GM20431 (cell line): Measurements from ENCODE around the gene GGT6.
"Not testable (repeated sequence)": the region's sequence is repeated elsewhere in the genome, so short reads cannot be mapped to it uniquely, and the experiment has no call there.

Experiments
- in situ Hi-C: fragments of 300-500 bp; cut with MseI, MboI; formaldehyde crosslinking; loops from one replicate; pipeline ENCODE4 v1.15.0; 2020; ENCODE audit warnings: low sequenced_read_pairs; ENCODE audit not compliant: unreplicated experiment

GGT6 gene

DNA sequence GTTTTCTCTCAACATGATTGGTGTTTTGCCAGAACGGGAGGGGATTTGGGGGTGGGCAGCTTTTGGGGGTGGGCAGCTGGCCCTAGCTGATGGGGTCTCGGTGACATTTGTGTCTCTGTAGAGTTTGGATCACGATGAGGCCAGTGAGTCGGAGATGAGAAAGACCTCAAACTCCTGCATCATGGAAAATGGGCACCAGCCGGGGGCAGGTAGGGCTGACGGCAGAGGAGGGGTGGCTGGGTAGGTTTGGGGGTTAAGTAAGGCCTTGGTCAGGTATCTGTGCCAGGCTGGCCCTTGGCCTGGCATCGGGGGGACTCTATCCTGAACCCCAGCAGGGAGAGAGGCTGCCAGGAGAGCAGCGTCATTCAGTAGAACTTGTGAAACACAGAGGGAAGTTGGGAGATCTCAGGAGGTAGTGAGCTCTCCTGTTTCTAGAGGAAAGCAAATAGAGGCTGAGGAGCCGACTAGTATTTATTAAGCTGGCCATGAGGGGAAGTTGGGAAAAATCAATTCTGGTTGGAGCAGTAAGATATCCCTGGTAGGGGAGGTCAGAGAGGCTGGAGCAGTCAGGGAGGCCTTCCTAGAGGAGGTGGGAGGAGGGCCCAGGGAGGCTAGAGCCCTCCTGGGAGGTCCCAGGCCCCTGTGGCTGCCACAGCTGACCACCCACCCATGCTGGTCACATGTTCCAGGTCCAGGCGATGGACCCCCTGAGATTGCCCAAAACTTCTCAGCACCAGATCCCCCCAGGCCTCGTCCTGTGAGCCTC is 32.0 kb upstream of the GGT6 start:
- in situ Hi-C loops = no loop called here

DNA sequence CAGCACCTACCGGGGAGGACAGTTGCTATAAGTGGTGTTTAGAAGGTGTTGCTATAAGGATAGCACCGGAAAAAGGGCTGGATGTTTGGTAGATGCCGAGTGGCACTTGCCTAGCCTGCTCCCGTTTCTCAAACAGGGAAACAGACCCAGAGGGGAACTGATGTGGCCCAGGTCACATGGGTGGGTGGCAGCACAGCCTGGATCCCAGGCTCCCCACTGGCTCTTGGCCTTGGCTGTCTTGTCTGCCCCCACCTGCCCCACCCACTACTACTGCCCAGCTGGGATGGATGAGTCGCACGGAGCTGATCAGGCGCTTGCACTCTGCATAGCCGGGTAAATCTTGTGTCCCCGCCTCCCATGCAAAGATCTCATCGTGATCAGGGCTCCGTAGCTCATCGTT is 31.2 kb upstream of the GGT6 start:
- in situ Hi-C loops = no loop called here

DNA sequence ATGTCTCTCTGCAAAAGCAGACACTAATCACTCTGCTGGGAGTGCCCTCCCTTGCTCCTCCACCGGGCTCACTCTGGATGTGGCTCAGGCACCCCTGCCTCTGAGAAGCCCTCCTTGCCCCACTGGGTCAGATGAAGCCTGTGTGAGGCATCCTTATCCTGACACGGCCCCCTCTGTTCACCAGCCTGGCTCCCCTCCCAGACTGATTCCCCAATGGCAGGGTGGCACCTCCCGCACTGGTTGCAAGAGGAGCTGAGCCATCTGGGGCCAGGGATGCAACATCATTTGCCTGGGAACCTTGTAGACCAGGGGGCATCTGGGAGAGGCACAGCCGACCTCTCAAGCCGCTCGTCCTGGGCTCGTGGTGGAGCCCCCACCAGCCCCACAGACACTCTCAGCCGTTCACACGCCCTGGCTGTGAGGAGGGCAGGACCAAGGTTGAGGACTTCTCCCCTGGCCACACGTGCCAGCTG is 30.6 kb upstream of the GGT6 start:
- in situ Hi-C loops = no loop called here

DNA sequence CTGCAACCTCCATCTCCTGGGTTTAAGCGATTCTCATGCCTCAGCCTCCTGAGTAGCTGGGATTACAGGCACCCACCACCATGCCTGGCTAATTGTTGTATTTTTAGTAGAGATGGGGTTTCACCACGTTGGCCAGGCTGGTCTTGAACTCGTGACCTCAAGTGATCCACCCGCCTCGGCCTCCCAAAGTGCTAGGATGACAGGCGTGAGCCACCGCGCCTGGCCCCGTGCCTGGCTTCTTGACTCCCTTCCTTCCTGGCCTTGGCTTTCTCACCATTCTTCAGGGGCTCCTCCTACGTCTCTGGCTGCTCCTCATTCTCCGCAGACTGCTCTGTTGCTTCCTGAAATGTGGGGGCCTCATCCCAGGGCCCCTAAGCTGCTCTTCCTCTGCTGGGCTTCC is 29.7 kb upstream of the GGT6 start:
- in situ Hi-C loops = not testable (repeated sequence)

DNA sequence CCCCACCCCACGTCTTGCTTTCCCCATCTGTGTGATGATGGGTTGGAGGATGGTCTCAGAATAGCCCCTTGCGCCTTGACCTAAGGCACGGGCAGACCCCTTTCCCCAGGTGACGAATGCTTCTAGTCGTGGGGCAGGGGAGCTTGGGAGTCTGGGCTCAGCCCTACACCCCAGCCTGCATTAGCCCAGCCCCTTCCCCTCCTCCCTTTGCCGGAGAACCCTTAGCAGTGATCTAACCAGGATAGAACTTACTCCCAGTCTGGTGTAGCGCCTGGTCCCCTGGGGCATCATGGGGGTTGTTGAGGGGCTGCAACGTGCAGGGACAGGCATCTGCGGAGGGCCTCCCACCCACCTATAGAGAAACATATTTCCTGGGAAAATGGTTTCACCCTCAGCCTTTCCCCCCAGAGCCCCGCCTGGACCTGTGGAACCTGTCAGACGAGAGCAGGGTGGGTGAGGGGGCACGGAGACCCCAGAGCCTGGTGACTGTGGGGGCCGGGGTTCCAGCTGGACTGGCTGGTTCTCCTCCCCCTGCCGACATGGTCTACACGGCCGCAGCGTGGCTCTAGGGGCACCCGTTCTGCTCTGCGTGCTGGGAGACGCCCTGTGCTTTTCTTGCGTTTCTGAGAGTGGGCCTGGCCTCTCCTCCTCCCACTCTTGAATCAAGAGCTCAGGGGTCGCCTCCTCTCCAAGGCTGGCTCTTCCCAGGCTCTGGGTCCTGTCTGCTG is 28.7 kb upstream of the GGT6 start:
- in situ Hi-C loops = no loop called here

DNA sequence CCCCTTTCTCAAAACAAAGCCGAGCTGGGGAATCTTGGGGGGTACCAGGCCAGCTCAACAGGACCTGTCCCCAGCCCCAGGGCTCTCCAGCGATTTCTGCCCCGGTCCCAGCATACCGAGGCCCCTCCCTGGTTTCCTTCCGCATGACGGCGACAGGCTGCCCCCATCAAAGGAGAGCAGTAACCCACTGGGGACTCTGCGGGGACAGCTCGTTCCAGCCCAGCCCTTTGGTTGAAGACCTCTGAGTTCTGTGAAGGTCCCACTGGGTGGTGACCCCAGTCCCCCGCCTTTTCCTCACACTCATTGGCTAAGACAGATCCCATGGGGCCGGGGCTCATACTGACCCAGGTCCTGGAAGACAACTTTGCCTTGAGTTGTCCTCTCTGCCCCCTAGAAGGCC is 28.0 kb upstream of the GGT6 start:
- in situ Hi-C loops = no loop called here

DNA sequence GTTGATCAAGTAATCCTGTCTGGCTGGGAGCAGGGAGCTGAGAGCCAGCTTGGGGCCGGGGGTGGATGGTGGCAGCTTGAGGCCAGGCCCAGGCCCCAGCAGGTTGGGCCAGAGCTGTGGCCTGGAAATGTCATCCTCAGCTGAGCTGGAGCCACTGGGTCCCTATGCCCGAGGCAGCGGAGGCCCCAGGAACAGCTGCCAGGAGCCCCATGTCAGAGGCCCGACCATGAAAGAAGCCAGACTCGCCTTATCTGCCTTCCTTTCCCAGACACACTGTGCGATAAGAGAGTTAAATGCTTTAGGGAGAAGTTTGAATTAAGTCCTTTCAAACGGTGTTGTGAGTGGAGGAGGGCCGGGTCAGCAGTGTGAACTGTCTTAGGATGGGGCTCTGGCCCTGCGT is 27.4 kb upstream of the GGT6 start:
- in situ Hi-C loops = no loop called here

DNA sequence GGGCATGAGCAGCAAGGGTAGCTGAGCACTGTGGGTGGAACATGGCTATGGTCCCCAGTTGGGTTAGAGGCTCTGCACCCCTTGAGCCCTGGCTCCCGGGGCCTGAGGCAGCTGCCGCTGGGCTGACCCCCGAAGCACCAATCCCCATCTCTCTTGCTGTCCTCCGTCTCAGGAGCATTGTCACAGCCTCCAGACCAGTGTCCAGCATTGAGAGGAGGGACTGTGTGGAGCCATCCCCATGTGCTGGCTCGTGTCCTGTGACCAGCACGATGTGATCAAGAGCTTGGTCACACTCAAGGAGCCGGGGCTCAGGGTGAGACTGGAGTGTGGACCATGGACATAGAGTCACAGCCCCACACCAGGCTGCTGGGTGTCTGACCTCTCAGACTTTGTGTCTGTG is 26.8 kb upstream of the GGT6 start:
- in situ Hi-C loops = no loop called here

DNA sequence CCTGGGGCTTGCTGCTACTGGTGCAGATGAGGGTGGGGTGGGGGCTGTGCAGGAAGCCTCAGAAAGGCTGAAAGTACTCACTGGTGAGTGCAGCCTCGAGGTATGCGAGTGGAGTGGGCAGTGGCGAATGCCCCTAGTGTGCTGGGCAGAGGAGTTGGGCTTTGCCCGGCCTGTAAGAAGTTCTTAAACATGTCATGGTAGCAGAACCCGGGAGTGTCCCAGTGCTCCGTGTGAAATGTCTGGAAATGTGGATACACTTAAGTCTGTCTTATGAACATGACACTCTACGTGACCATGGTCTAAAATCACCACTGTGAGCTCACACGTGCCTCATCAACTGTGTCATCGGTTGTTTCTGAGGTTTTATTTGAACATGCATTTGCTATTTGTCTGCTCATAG is 25.7 kb upstream of the GGT6 start:
- in situ Hi-C loops = no loop called here

DNA sequence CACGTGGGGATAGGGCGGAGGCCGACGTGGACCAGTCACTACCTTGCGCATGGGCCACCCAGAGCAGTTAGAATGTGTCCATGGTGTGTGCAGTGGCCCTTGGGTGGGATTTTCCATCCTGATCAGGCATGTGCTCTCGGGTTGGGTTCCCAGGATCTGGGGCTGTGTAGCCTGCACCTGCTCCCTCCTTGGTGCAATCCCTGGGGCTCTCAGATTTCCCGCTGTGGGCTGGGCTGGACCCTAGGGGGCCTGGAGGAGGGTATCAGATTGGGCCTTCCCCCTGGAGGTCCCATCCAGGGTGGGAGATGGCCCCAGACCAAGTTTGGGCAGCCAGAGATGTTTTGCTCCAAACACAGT is 25.2 kb upstream of the GGT6 start:
- in situ Hi-C loops = no loop called here

DNA sequence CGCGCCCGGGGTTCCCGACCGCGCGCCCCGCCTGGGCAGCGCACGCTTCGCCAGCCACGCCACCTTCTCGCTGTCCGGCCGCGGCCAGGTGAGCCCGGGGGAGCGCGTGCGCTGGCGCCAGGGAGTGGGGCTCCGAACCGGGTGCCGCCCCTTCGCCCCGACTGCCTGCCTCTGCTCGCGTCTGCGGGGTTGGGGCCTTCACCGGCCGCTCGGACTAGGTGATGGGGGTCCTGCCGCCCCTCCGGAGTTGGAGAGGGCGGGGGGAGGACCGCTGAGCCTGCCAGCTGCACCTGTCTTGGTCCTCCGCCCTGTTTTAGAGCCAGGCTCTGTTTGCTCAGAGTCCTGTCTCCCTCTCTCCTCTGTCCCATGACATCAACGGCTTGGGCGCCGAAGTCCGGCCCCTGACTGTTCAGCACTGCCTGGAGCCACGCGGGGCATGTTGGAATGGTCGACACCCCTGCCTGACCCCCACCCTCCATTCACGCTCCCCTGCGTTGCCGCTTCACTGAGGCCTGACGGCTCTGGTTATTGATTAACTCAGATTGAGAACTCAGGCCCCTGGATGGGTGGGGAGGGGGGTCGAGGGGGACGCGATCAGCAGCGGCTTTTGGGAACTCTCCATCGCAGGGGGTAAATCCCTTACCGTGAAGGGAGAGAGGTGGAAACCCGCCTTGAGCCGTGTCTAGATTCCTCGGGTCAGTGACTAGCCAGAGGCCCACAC is 24.7 kb upstream of the GGT6 start:
- in situ Hi-C loops = no loop called here

DNA sequence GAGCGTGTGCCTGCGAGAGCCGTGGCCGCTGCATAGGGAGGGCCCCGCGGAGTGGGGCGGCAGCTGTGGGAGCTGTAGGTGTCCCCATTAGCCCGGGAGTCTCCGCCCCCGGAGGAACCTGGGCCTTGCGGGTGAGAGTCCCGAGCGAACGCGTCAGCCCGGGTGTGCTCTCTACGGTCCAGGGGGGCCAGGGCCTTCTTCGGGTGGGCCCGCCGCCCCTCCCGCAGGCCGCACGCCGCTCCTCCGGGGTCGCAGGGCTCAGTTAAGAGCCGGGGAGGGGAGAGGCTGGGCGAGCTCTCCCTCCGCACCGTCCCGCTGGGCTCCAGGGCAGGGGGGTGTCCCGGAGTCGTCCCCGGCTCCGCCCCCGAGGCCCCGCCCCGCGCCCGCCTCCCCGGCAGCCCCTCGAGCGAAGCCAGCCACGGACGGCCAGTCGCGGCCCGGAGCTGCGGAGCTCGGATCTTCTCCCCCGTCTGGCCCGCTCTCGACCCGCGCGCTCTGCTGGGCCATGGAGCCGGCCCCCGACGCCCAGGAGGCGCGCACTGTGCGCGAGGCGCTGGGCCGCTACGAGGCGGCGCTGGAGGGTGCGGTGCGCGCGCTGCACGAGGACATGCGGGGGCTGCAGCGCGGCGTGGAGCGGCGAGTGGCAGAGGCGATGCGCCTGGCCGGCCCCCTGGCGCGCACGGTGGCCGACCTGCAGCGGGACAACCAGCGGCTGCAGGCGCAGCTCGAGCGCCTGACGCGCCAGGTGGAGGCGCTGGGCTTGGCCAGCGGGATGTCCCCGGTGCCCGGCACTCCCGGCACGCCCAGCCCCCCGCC is 23.9 kb upstream of the GGT6 start, which contains the start of gene SMTNL2:
Gene SMTNL2 (plus strand): TSS at position 429 of the 816 bp plus-strand sequence. CDS start 77 bp downstream, at position 506.
- in situ Hi-C loops = no loop called here

DNA sequence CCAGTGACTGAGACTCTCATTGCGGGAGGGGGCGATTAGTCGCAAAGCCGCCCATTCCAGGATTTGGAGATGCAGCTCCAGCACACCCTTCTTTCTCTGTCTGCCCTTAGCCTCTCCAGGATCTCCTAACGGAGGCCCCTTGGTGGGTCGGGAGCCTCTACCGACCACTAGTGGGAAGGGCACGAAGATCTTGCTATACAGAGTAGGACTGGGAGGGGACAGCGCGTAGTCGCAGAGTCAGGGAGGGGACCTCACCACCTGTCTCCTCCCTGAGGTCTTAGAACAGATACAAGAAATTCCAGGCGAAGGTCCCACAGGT is 23.4 kb upstream of the GGT6 start:
- in situ Hi-C loops = no loop called here

DNA sequence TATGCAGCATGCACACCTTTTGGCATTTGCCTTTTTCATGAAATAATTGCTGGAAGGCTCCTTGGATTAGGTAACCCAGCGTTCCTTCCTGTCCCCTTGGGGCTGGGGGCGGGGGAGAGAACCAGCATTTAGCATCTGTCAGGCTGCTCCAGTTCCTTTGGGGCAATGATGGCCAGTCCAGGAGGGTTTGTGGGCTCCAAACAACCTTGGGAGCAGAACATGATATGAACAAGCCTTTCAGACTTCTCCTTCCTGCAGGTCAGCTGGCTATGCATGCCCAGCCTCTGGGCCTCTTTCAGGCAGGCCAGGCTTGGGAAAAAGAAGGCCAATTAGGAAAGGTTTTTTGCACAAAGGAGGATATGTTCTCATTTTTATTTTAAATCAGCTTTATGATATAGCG is 22.8 kb upstream of the GGT6 start:
- in situ Hi-C loops = no loop called here

DNA sequence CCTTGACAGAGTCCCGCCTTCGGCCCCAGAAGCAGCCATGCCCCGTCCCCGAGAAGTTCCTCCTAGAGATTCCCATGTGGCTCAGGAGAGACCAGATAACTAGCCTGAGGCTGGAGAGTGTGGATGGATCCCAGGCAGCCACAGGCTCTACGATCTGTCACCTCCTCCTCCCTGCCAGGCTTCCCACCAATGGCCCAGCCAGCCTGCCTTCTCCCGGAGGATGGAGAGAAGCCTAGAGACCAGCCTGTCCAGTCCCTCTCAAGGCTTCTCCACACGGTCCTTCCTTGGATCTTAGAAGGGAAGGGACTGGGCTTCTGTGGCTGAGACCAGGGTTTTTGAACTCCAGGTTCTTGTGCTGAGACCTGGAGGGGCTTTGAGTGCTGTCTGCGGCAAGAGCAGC is 22.3 kb upstream of the GGT6 start:
- in situ Hi-C loops = no loop called here

DNA sequence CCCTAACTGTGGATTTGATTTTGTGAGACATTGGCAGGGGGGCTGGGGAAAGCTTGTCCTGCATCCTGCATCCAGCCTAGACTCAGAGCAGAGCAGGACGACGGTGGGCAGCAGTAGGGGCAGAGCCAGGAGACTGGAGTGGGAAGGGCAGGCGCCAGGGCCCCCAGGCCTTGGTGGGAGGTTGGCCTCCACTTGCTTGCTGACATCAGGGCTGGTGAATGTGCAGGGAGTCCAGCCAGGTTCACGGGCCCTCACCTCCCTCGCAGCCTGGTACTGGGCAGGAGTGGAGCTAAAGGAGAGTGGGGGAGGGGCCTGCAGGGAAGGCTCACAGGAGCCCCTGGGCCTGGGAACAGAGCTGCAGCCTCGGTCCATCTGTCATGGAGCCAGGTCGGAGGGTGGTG is 21.7 kb upstream of the GGT6 start:
- in situ Hi-C loops = no loop called here

DNA sequence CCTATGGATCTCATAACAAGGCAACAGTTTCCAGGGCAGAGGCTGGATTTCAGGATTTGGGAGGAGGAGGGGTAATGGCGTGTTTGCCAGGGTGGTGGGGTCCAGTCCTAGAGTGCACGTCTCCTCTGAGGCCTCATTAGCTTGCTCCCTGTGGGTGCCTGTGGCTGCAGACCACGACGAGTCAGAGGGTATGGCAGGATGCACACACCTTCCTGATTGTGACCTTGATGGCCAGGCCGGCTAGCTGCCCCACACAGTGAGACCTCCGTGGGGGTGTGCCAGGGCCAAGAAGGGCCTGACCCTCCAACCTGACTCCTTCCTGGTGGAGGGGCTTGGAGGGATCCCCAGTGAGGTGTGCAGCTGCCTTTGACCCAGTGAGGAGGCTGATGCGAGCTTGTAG is 19.9 kb upstream of the GGT6 start:
- in situ Hi-C loops = no loop called here

DNA sequence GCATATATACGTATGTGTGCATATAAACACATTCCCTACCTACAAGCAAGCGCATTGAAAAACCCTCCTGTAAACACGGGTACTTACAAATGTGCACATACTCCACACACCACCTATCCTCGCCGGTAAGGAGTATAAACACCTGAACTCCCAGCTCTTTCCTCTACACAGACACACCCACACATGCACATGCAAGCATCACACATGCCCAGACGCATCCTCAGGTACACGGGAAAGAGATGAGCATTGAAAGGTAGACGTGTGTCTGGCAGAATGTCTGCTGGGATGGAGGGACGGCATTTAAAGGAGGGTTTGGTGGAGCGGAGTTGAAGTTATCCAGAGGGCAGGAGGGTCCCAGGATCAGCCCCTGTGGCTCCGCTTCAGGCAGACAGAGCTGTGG is 19.3 kb upstream of the GGT6 start:
- in situ Hi-C loops = no loop called here

DNA sequence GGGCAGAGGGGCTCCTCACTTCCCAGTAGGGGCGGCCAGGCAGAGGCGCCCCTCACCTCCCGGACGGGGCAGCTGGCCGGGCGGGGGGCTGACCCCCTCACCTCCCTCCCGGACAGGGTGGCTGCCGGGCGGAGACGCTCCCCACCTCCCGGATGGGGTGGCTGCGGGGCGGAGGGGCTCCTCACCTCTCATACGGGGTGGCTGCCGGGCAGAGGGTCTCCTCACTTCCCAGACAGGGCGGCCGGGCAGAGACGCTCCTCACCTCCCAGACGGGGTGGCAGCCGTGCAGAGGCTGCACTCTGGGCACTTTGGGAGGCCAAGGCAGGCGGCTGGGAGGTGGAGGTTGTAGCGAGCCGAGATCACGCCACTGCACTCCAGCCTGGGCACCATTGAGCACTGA is 18.0 kb upstream of the GGT6 start:
- in situ Hi-C loops = not testable (repeated sequence)

DNA sequence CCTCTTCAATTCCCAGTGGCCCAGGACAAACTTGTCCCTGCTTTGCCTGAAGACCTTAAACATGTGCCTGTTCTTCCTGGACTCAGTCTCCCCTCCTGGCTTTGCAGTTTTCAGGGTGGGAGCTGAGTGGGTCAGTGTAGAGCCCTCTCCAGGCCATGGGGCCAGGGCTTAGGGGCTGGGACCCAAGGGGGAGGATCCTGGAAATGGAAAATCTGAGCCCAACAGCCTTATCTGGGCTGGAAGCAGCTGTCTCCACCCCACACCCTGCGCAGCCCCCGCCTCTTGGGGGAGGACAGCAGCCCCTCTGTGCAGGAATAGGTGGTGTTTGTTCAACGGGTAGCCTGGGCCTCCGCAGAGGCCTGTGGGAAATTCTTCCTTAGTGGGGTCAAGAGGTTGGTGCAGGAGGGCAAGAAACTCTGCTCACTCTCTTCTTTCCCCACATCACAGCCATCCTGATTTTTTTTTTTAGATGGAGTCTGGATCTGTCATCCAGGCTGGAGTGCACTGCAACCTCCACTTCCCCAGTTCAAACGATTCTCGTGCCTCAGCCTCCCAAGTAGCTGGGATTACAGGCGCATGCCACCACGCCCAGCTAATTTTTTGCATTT is 17.1 kb upstream of the GGT6 start:
- in situ Hi-C loops = no loop called here
